Stimulated activated naive B cell treated with anti-CD40 and anti-IgM and Interleukin-4, amounts not matched to agents 10 μg/mL and 1 μg/mL and 100 μg/mL, for 72 hours (primary cell): ENCODE results near the gene CCDC70.
"Not testable (repeated sequence)": the region's sequence is repeated elsewhere in the genome, so short reads cannot be mapped to it uniquely, and the experiment has no call there.

ENCODE experiments used
- ATAC-seq, 2 donors: fragments of 150-1000 bp; cut with Tn5 transposase; replicated peaks; 2 replicates each; pipeline ENCODE4 v1.10.0; 2021; ENCODE audit warnings: moderate library complexity in 1 of 2
- DNase-seq: peaks from one replicate; pipeline ENCODE4 v3.0.0; 2021
- H3K27ac Mint-ChIP-seq: one replicate; pipeline ENCODE4 v1.8.0; 2022; ENCODE audit warnings: mild to moderate bottlenecking, mixed read lengths
- H3K27me3 Mint-ChIP-seq, 2 donors: one replicate each; pipeline ENCODE4 v1.8.0; 2022; ENCODE audit warnings: mixed read lengths in 2 of 2
- H3K36me3 Mint-ChIP-seq, 2 donors: one replicate each; pipeline ENCODE4 v1.8.0; 2022; ENCODE audit warnings: mixed read lengths in 2 of 2, mild to moderate bottlenecking in 1 of 2
- H3K4me1 Mint-ChIP-seq, 2 donors: one replicate each; pipeline ENCODE4 v1.8.0; 2022; ENCODE audit warnings: mixed read lengths in 2 of 2, mild to moderate bottlenecking in 1 of 2
- H3K4me3 Mint-ChIP-seq, 2 donors: one replicate each; pipeline ENCODE4 v1.8.0; 2022; ENCODE audit warnings: mild to moderate bottlenecking in 2 of 2, mixed read lengths in 2 of 2, moderate library complexity in 1 of 2
- H3K9me3 Mint-ChIP-seq, 2 donors: one replicate each; pipeline ENCODE4 v1.8.0; 2022; ENCODE audit warnings: mixed read lengths in 2 of 2, mild to moderate bottlenecking in 1 of 2

Gene CCDC70

DNA sequence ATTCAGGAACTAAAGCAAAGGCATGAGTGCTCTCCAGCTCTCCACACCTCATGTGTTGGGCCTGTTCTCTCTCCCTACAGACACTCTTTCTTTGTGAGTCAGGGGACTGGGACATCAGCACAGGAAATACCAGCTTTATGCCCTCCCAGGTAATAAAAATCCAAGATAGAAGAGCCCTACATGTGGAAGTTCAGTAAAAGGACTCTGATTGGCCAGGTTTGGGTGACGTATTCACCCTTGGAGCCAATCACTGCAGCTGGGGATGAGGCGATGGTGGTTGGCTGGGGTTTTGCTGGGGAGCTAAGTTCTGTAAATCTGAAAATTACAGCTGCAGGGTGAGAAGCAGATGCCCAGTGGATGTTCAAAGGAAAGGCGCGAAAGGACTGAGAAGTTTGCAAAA, 32.5 kb downstream of the CCDC70 start:
- DNase-seq (no peak), ATAC-seq (no peak)
- H3K27me3 Mint-ChIP-seq, result peaks cover 21% of the 10 kb centered on the region in 2 donors
- H3K4me3 Mint-ChIP-seq, result no peak overlapping the region
- no peaks in the 10 kb centered on the region for H3K4me1 Mint-ChIP-seq
- H3K9me3 Mint-ChIP-seq, result no peaks in the 10 kb centered on the region
- no peaks in the 10 kb centered on the region for H3K36me3 Mint-ChIP-seq
- no peak overlapping the region for H3K27ac Mint-ChIP-seq

DNA sequence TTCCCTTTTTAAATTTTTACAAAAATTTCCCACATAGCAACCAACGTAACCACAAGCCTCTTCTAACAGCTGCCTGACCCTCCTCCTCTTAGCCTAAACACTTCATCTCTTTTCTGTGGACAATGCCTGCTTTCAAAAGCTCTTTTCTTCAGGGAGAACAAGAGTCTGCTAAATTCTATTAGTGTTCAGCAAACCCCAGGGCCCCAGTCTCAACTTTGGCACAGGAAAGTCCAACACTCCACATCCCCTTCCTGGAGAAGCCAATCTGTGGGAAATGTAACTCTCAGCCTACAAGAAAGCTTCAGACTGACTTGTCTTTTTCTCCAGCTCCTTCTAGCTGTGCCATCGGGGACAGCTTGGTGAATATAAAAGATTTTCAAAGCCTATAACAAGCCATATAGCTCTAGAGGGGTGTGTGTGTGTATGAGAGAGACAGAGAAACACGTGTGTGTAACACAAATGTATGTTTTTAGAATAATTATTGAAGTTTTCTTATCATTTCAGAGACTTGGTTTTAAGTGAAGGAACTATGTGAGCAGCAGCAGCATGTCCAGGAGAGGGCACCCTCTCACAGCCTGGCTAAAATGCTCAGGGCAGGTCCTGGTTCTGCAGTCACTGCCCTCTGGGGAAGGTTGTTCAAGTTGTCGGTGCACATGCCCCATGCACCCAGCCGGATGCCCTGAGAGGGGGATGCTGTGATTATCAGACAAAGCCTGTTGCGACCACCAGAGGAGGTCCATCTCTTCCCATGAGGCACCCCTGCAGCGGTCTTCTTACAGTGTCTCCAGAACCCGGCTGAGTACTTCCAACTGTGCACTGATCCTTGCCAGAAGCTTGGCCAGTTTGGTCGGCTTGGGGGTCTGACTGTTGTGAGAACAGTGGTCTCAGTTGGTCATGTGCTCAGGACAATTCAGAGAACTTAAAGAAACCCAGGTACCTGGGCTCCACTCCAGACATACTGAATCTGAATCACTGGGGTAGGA, 34.4 kb downstream of the CCDC70 start:
- Mint-ChIP-seq H3K4me3 (no peak overlapping the region), H3K9me3 (no peaks in the 10 kb centered on the region), H3K27ac (no peak overlapping the region), H3K27me3 (peaks cover 15 to 21% of the 10 kb centered on the region in 2 donors), H3K36me3 (no peaks in the 10 kb centered on the region), H3K4me1 (no peaks in the 10 kb centered on the region)
- DNase-seq (peak; percentile 33), ATAC-seq (peak; percentile 86 to 97)

DNA sequence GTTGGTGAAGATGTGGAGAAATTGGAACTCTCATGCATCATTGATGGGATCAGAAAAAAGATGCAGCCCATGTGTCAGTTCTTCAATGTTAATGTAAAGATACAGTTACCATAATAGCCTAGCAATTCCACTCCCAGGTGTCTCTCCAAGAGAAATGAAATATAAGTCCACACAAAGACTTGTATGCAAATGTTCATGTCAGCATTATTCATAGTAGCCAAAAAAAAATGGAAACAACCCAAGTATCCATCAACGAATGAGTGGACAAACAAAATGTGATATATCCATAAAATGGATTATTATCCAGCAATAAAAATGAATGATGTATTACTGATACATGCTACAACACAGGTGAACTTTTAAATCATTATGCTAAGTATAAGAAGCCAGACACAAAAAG, 38.7 kb downstream of the CCDC70 start:
- no peak overlapping the region for H3K4me3 Mint-ChIP-seq
- peaks cover 10 to 17% of the 10 kb centered on the region in 2 donors for H3K27me3 Mint-ChIP-seq
- no peaks in the 10 kb centered on the region for H3K36me3 Mint-ChIP-seq
- no peak overlapping the region for H3K27ac Mint-ChIP-seq
- H3K9me3 Mint-ChIP-seq, result no peaks in the 10 kb centered on the region
- H3K4me1 Mint-ChIP-seq, result no peaks in the 10 kb centered on the region
- DNase-seq (no peak), ATAC-seq (no peak)

DNA sequence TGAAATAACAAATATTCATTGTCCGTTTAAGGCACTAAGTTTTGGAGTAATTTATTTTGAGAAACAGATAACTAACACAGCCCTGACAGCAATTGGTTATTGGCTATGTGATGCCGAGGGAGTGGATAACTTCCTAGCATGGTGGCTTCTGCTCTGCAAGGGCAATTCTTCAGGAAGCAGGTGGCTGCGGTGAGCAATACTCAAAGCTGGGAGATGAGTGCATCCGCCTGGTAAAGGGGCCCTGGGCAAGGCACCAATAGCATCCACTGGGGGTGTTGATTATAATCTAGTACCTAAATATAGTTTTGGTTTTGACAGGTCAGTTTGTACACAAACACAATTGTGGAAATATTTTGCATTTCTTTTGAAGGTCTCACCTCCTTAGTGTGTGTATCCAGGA, 41.0 kb downstream of the CCDC70 start:
- no peaks in the 10 kb centered on the region for H3K36me3 Mint-ChIP-seq

DNA sequence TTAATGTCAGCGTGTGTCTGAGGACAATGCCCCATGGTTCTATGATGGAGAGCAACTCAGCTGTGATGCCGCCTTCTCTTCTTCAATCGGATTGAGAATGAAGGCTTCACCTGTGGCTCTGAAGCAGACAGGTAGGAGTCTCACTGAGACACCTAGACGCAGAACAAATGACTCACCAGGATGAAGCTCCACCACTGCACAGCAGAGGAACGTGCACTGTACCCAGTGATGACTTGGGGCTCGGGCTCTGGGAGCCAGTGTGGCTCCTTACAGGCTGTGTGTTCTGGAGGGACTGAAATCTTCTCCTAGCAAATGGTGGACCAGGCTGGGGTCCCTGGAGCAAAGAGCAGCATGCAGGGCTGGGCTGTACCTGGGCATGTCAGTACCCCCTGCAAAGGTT, 44.0 kb downstream of the CCDC70 start:
- no peaks in the 10 kb centered on the region for H3K36me3 Mint-ChIP-seq
- peaks cover 4 to 6% of the 10 kb centered on the region in 2 donors for H3K27me3 Mint-ChIP-seq
- DNase-seq (no peak), ATAC-seq (no peak)
- no peak overlapping the region for H3K4me3 Mint-ChIP-seq
- no peak overlapping the region for H3K27ac Mint-ChIP-seq
- H3K9me3 Mint-ChIP-seq, result no peaks in the 10 kb centered on the region
- peaks cover 6 to 9% of the 10 kb centered on the region in 2 donors for H3K4me1 Mint-ChIP-seq

More for the DNA sequence above, 41.0 kb downstream of the CCDC70 start:
- no peaks in the 10 kb centered on the region for H3K9me3 Mint-ChIP-seq
- ATAC-seq, result no peak
- peaks cover 0 to 4% of the 10 kb centered on the region in 2 donors for H3K4me1 Mint-ChIP-seq
- no peak overlapping the region for H3K4me3 Mint-ChIP-seq
- peaks cover 4 to 6% of the 10 kb centered on the region in 2 donors for H3K27me3 Mint-ChIP-seq
- no peak for DNase-seq
- H3K27ac Mint-ChIP-seq, result no peak overlapping the region

DNA sequence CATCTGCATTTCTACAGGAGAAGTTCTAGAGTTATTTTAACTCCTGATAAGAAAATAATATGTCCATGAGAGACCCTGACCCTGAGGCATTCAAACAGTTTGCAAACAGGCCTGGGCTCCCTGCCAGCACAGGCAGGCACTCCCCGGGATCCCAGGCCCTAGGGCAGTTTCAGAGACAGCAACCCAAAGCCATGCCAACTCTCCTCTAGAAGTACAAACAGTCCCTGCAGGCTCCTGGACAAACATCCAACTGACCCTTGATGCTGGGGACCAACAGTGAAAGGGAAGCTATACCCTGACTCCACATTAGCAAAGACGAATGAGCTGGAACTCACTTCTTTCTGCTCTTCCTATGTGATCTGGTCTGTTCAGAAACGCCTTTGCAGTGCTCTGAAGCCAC, 44.8 kb downstream of the CCDC70 start:
- ATAC-seq, result no peak
- DNase-seq, result no peak
- Mint-ChIP-seq H3K4me1 (peaks cover 6 to 9% of the 10 kb centered on the region in 2 donors), H3K27me3 (peaks cover 4 to 6% of the 10 kb centered on the region in 2 donors), H3K36me3 (no peaks in the 10 kb centered on the region), H3K4me3 (no peak overlapping the region), H3K27ac (no peak overlapping the region), H3K9me3 (no peaks in the 10 kb centered on the region)

DNA sequence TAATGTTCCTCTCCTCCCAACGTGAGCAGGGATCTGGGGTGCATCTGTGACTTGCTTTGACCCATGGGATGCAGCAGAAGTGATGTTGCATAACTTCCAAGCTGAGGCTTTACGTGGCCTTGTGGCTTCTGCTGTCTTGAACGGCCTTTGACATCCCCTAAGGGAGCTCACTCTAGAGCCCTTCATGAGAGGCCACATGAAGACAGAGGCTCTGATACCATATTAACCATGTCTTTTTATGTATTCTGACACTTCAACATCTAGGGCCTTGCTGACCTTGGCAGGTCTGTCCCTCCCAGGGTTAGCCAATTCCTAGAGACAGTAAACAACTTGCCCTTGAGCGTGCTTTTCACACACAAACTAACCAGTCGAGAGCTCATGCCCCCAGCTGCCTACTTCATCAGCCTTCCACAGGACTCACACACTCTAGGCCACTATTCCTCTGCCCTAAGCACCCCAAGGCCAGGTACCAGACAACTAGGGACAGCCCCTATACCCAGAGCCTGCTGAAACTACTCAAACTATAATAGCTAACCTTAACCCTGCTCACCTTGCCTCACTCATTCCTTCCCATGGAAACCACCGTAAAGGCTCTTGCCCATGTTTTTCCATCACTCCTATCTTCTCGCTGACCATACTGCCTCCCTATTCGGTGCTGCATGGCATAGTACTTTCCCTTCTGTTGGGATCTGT, 45.4 kb downstream of the CCDC70 start:
- Mint-ChIP-seq H3K4me1 (peaks cover 6 to 12% of the 10 kb centered on the region in 2 donors), H3K27ac (no peak overlapping the region), H3K27me3 (peaks cover 6 to 9% of the 10 kb centered on the region in 2 donors), H3K9me3 (no peaks in the 10 kb centered on the region), H3K4me3 (no peak overlapping the region), H3K36me3 (no peaks in the 10 kb centered on the region)
- no peak for DNase-seq
- ATAC-seq, result peak in 1 of 2 donors; percentile 43

DNA sequence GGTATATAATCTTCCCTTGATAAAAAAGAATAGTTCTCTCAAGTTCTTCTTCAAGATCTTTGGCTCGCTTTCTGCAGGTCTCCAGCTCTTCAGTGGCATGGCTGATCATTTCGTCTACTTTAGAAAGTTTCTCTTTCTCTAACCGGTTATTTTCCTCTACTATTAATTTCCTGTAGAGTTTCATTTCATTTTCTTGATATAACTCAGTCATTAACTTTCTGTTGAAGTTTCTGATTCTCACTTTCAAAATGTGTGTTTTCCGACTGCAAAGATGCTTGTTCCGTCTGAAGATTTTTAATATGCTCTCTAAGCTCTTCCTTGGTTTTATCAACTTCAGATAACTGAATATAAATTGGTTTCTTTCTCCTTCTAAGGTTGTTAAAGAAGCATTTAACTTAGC, 47.5 kb downstream of the CCDC70 start:
- ATAC-seq, H3K27me3 Mint-ChIP-seq, H3K9me3 Mint-ChIP-seq, H3K36me3 Mint-ChIP-seq, H3K27ac Mint-ChIP-seq, DNase-seq: not testable (repeated sequence)
- peaks cover 6 to 16% of the 10 kb centered on the region in 2 donors for H3K4me1 Mint-ChIP-seq
- H3K4me3 Mint-ChIP-seq, result peak overlapping the region in 1 of 2 donors; percentile 23

DNA sequence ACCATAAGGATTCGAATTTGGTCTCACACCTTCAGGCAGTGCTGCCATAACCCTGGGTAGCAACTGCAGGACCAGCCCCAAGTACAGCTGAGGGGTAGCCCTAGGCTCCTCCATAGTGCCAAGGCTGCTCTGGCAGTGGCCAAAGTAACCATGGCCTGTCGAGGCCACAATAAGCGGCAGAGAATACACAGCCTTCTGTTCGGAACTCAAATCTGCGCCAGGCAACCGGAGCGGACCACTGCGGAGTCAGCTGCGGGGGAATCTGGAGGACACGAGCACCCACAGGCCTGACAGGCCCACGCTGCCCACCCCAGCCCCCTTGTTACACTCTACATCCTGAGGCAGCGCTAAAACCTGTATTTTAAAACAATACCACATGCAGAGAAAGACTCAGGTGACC, 48.7 kb downstream of the CCDC70 start:
- Mint-ChIP-seq H3K27ac (no peak overlapping the region), H3K27me3 (peaks cover 5% of the 10 kb centered on the region in 2 donors), H3K4me3 (no peak overlapping the region), H3K4me1 (peaks cover 6 to 16% of the 10 kb centered on the region in 2 donors), H3K9me3 (no peaks in the 10 kb centered on the region), H3K36me3 (no peaks in the 10 kb centered on the region)
- ATAC-seq, result no peak
- no peak for DNase-seq

DNA sequence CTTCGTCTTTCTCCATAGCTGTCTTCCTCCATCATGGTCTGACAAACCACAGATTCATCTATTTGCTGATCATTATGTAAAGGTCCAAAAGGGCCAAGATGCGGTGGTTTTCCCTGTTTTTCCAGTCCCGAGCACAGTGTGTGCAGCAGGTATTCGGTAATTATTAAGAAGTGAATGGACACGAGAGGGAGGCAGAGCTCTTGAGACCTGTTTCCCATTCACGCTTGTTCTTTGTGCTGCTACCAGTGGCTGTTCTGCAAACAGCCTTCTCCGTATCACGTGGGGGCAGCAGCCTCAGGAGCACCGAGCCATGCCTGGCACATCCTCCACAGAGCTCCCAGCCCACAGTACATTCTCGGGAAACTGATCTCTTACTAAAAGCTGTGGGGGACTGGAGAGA, 50.3 kb downstream of the CCDC70 start:
- H3K36me3 Mint-ChIP-seq, result no peaks in the 10 kb centered on the region
- H3K9me3 Mint-ChIP-seq, result no peaks in the 10 kb centered on the region
- ATAC-seq (no peak), DNase-seq (no peak)
- H3K4me3 Mint-ChIP-seq, result no peak overlapping the region
- H3K27ac Mint-ChIP-seq, result peak overlapping the region; percentile 0
- peaks cover 8 to 12% of the 10 kb centered on the region in 2 donors for H3K27me3 Mint-ChIP-seq
- H3K4me1 Mint-ChIP-seq, result peaks cover 6 to 14% of the 10 kb centered on the region in 2 donors

DNA sequence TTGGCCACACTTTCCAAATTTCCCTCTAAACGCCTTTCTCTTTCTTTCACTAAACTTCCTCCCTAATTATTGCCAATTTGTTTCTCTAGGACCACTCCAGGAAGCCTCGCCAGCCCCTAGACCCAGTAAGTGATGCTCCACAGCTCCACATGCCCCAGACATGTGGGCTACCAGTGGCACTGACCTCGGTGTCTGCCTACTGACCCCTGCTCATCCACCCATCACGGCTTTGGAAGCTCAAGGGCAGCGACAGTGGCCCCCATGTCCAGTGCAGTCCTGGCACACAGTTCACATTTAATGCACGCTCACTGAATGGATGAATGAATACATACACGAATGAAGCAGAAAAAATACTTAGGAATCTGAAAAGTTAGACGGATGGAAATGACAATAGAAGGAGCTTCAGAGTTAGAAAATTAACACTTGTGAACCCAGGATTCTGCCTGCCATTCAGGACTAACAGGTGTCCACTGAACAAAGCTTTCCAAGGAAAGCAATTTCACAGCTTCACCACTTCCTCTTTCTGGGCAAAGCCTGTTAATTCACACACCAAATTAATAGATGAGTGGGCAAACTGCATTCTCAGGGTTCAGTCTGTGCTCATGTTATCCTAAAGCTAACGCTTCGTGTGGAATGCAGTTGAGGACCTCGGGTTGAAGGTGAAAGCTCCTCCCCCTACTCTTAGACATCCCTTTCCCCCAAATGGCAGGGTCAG, 50.9 kb downstream of the CCDC70 start:
- Mint-ChIP-seq H3K27ac (no peak overlapping the region), H3K4me1 (peaks cover 6 to 12% of the 10 kb centered on the region in 2 donors), H3K4me3 (no peak overlapping the region), H3K36me3 (no peaks in the 10 kb centered on the region), H3K27me3 (peaks cover 10 to 13% of the 10 kb centered on the region in 2 donors), H3K9me3 (no peaks in the 10 kb centered on the region)
- DNase-seq (no peak), ATAC-seq (peak in 1 of 2 donors; percentile 57)

DNA sequence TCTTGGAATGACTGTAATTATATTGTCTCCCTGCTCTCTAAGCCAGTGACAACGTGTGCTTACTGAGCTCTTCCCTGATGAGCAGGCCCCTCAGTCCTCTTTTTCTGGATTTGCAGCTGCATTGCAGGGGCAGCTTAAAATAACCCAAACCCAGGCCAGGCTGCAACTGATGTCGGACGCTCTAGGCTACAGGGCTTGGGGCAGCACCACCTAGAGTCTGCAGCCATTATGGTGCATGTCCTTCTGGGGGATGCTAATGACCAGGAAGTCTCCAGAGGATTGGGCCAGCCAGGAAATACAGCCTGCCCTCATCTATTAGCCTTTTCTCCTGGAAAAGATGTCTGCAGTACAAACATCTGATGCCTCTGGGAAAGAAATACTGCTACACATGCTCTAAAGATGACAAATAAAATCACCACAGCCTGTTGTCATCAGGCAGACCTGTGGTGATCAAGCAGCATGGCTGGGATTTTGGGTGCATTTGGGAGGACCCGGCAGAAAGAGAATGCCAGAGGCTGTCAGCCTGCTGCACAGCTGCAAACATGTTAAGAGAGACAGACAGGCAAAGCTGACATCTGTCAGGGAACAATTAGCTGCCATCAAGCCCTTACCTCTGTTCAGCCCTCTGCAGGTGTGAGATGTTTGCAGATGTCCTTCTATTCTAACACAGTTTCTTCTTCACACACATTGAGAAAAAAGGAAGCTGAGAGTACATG, 51.8 kb downstream of the CCDC70 start:
- no peak for DNase-seq
- no peak overlapping the region for H3K27ac Mint-ChIP-seq
- no peak overlapping the region for H3K4me3 Mint-ChIP-seq
- H3K36me3 Mint-ChIP-seq, result no peaks in the 10 kb centered on the region
- H3K9me3 Mint-ChIP-seq, result no peaks in the 10 kb centered on the region
- H3K4me1 Mint-ChIP-seq, result peaks cover 6 to 12% of the 10 kb centered on the region in 2 donors
- ATAC-seq, result no peak
- H3K27me3 Mint-ChIP-seq, result peaks cover 10 to 13% of the 10 kb centered on the region in 2 donors

DNA sequence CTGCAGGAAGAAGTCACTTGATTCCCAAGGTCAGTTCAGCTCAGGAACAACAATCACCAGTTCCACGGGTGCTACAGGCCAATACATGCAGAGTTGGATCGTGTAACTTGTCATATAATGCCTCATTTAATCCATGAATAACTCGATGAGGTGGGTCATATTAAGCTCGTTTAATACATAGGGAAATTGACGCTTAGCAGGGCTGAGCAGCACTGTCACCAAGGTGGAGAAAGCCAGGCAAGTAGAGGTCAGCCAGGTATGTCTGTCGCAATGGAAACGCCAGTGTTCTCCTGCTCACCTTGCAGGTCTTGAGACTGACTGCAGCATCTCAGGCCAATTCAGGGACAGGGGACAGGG, 52.3 kb downstream of the CCDC70 start:
- Mint-ChIP-seq H3K36me3 (no peaks in the 10 kb centered on the region), H3K9me3 (no peaks in the 10 kb centered on the region), H3K4me3 (no peak overlapping the region), H3K4me1 (peaks cover 4 to 12% of the 10 kb centered on the region in 2 donors), H3K27ac (no peak overlapping the region), H3K27me3 (peaks cover 10 to 13% of the 10 kb centered on the region in 2 donors)
- DNase-seq, result no peak
- no peak for ATAC-seq
